Ascending aorta (tissue), 2 donors: ENCODE results near the gene ZDHHC7. TPM values are rescaled to one million over a fixed set of nuclear protein-coding genes. Genes with fewer than 3 reads are reported as not detected.

ENCODE experiments used
- DNase-seq, 2 donors: peaks; one replicate each; pipeline ENCODE4 v3.0.0-alpha.2; 2019; ENCODE audit warnings: low spot score in 2 of 2
- H3K27ac ChIP-seq, 2 donors: fragments of 200-600 bp; sonication (generic); one replicate each; pipeline ENCODE4 v1.5.1; 2016 to 2017; ENCODE audit warnings: mild to moderate bottlenecking in 1 of 2
- H3K27me3 ChIP-seq: fragments of 200-600 bp; sonication (generic); one replicate; pipeline ENCODE4 v1.5.1; 2017
- H3K36me3 ChIP-seq, 2 donors: fragments of 200-600 bp; sonication (generic); one replicate each; pipeline ENCODE4 v1.5.1; 2016
- H3K4me1 ChIP-seq, 2 donors: fragments of 200-600 bp; sonication (generic); one replicate each; pipeline ENCODE4 v1.5.1; 2016 to 2017; ENCODE audit warnings: mild to moderate bottlenecking in 1 of 2
- H3K4me3 ChIP-seq, 2 donors: fragments of 200-600 bp; sonication (generic); one replicate each; pipeline ENCODE4 v1.5.1; 2016 to 2017; ENCODE audit warnings: mild to moderate bottlenecking in 1 of 2
- H3K9me3 ChIP-seq, 2 donors: fragments of 200-600 bp; sonication (generic); one replicate each; pipeline ENCODE4 v1.5.1; 2016
- CTCF ChIP-seq, 3 experiments: fragments of 200-600 bp in 2 of 3; fragments of 450-650 bp in 1 of 3; sonication (generic) in 2 of 3; IDR thresholded peaks; one replicate each; pipeline ENCODE4 v1.5.1; 2016 to 2019; ENCODE audit warnings: antibody characterized with exemption in 3 of 3, mild to moderate bottlenecking in 1 of 3, moderate library complexity in 1 of 3
- intact Hi-C: fragments of 100-400 bp; cut with DNase I; formaldehyde crosslinking; loops from one replicate; pipeline ENCODE4 v1.15.1; 2023
- total RNA-seq: library from RNA; depleted of rRNA; stranded (reverse); fragments of >200 nt; gene quantifications from one replicate; pipeline ENCODE4 v1.1.0, GENCODE V29; 2016

ZDHHC7 gene
- total RNA-seq, 1 donor from 2014 or later: 70.7 TPM

GRCh38 chr16:85027958-85028684 lies 16.8 kb upstream of the ZDHHC7 start:
- peak overlapping the region; percentile 59 to 81 for H3K27ac ChIP-seq
- intact Hi-C loops: loop anchor here (1.0 to 5.0 kb wide), 2 partner anchors 17 to 36 kb away; partner anchors contain the start of gene ZDHHC7
- H3K36me3 ChIP-seq: no peaks in the 10 kb centered on the region
- no peaks in the 10 kb centered on the region for H3K9me3 ChIP-seq
- TF ChIP-seq CTCF (IDR thresholded peaks at IDR 0.05): peak in 2 of 3 experiments; percentile 9 to 25
- H3K4me3 ChIP-seq: peak overlapping the region; percentile 93 to 94
- H3K27me3 ChIP-seq: no peaks in the 10 kb centered on the region
- H3K4me1 ChIP-seq: peaks cover 8 to 19% of the 10 kb centered on the region in 2 donors
- DNase-seq: no peak

GRCh38 chr16:85027349-85027957 lies 16.1 kb upstream of the ZDHHC7 start, which contains the start of gene KIAA0513:
Gene KIAA0513 (plus strand): TSS chr16:85027795. CDS start chr16:85067072, 39,277 bp downstream.
- H3K36me3 ChIP-seq: no peaks in the 10 kb centered on the region
- intact Hi-C loops: loop anchor here (1.0 to 5.0 kb wide), 2 partner anchors 16 to 35 kb away; partner anchors contain the start of gene ZDHHC7
- no peaks in the 10 kb centered on the region for H3K9me3 ChIP-seq
- H3K27me3 ChIP-seq: no peaks in the 10 kb centered on the region
- H3K4me1 ChIP-seq: peaks cover 8 to 19% of the 10 kb centered on the region in 2 donors
- no peak for TF ChIP-seq CTCF (IDR thresholded peaks at IDR 0.05)
- peak within 1 kb of the TSS; percentile 59 to 81 for H3K27ac ChIP-seq
- DNase-seq: peak; percentile 60 to 95
- peak within 1 kb of the TSS; percentile 93 to 94 for H3K4me3 ChIP-seq

- DNase-seq: no peak
- Histone ChIP-seq H3K27me3 (no peaks in the 10 kb centered on the region), H3K9me3 (no peaks in the 10 kb centered on the region), H3K27ac (peak overlapping the region in 1 of 2 donors; percentile 81), H3K36me3 (no peaks in the 10 kb centered on the region), H3K4me1 (peaks cover 8 to 19% of the 10 kb centered on the region in 2 donors), H3K4me3 (peak overlapping the region; percentile 93 to 94)
- intact Hi-C loops: loop anchor here (1.0 to 5.0 kb wide), 2 partner anchors 15 to 34 kb away; partner anchors contain the start of gene ZDHHC7
- TF ChIP-seq CTCF (IDR thresholded peaks at IDR 0.05): no peak
Measured at GRCh38 chr16:85026703-85027102, 15.4 kb upstream of the ZDHHC7 start.

- intact Hi-C loops: loop anchor here (5.0 kb wide), 1 partner anchor 34 kb away; no protein-coding TSS in a partner anchor
- Histone ChIP-seq H3K4me3 (peak overlapping the region in 1 of 2 donors; percentile 93), H3K27ac (no peak overlapping the region), H3K36me3 (no peaks in the 10 kb centered on the region), H3K27me3 (no peaks in the 10 kb centered on the region), H3K4me1 (peaks cover 8 to 19% of the 10 kb centered on the region in 2 donors), H3K9me3 (no peaks in the 10 kb centered on the region)
- no peak for TF ChIP-seq CTCF (IDR thresholded peaks at IDR 0.05)
- no peak for DNase-seq
Measured at GRCh38 chr16:85025781-85026653, 14.7 kb upstream of the ZDHHC7 start.

- H3K27ac ChIP-seq: no peak overlapping the region
- no peaks in the 10 kb centered on the region for H3K36me3 ChIP-seq
- H3K27me3 ChIP-seq: no peaks in the 10 kb centered on the region
- H3K4me3 ChIP-seq: no peak overlapping the region
- no peaks in the 10 kb centered on the region for H3K4me1 ChIP-seq
- H3K9me3 ChIP-seq: no peaks in the 10 kb centered on the region
- no peak for DNase-seq
- intact Hi-C loops: no loop called here
- no peak for TF ChIP-seq CTCF (IDR thresholded peaks at IDR 0.05)
Measured at GRCh38 chr16:85019659-85020245, 8.4 kb upstream of the ZDHHC7 start.
